ENCODE results near the gene HOXA5.

Gene HOXA5

DNA sequence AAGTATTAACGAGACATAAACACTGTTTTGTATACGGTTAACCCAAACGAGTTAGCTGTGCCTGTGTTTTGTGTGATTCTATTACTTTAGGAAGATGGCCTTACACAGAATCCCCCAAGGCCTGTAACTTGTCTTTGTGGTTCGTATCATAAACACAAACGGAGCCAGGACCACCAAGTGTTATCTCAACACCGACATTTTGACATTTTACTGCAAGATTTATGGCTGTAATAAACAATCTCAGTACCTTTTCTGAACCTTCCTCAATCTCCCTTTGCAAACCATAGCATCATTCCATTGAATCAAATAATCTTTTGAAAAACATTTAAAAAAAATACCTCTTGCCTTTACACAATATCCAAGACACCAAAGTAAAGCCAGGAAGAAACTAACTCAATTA is 10.5 kb downstream of the HOXA5 start:
- no peak for DNase-seq (ENCODE audit: low spot score)

DNA sequence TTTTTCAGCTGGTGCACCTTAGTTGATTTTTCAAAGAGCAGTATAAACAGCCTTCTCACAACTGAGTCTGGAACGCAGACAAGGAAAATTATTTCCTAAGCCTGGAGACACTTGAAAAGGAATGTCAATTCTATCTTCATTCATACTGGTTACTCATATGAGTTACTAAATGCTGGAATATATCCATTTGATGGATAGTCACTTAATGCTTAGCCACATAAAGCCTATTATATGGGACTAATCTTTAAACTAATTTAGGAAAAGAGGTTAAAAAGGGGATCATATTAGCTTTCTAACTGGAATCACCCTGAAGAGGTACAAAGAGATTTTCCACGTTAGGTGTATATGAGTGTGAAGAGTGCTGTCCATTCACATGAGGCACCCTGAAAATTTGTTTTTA is 11.3 kb downstream of the HOXA5 start:
- no peak for DNase-seq (ENCODE audit: low spot score)

DNA sequence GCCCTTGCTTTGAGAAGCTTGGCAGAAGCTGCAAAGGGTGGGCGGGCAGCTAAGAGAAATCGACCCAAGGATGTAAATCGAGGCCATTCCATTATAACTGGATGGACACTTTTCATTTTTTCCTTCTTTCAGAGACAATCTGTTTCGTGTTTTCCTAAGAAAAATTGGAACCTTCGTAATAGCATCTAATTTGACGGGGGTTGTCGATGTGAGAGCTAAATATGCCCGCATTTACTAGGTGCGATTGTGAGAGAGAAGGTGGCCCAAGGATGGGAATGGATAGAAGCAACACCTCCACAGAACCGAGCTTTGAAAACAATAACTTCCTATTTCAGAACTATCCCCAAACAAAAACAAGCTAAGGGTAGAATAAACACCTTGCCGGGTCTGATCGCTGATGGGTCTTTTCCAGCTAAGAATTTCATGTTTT is 12.1 kb downstream of the HOXA5 start:
- no peak for DNase-seq (ENCODE audit: low spot score)

DNA sequence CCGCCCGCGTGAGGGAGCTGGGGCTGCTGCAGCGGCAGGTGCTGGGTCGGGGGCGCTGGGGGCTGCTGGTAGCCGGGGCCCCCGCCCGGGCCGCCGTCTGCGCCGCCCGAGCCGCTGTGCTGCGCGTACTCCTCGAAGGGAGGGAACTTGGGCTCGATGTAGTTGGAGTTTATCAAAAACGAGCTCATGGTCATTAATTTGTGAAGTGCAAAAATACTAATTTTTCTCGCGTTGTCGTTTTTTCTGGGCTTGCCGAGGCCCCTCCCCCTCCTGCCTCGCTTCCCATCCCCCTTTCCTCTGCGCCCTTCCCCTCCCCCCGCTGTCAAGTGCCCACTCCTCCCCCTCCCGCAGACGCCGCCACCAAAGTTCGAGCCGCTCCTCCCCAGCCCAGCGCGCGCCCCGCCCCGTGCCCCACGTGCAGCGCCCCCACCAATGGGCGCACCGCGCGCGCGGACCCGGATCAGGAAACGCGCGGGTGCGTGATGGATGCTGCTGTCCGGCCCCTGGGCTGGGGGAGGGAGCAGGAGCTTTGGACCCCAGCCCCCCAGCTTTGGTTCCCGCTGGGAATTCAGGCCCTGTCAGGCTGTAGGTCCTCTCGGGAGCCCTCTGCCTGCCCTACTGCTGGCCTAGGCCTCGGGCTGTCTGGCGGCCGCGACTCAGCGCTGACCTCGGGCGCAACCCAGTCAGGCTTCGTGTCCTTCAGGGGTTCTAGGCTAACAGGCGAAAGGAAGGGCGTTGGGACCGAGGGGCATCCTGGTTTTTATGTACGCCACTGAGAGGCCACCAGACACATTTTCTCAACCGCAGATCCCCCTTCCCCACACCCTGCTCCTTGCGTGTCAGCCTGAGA is 12.7 kb downstream of the HOXA5 start, which contains the start of gene HOXA4:
Gene HOXA4 (minus strand): TSS at position 218 of the 850 bp plus-strand sequence. CDS start 24 bp downstream, at position 194.
- DNase-seq (ENCODE audit: low spot score): peak; percentile 18

DNA sequence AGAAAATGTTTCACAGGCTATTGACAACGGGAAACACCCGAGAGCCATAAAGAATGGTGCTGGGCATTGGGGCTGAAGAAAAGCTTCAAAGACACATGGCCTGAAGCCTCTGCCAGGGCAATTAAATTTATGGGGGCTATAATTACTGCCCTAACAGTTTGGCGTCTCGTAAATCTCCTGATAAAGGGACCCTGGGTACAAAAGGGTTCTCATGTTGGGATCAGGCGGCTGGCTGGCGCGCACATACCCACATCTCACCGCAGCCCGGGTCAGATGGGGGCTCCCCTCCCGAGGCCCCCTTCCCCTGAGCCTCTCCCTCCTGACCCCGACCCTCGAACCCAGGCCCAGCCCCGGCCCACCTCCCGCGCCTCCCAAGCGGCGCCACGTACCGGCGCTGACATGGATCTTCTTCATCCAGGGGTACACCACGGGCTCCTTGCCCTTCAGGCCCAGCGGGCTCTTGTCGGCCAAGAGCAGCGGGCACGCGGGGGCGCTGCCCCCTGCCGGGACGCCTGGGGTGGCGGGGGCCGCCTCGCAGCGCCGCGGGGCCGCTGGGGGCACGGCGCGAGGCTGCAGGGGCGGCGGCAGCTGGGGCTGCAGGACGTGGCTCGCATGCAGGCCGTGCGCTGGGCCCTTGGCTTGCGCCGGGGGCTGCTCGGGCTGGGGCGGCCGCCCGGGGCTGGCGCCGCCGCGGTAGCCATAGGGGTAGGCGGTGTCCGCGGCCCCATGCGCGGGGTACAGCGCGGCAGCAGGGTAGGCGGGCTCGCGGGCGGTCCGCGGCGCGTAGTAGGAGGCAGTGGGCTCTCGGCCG is 13.5 kb downstream of the HOXA5 start:
- DNase-seq (ENCODE audit: low spot score): no peak

DNA sequence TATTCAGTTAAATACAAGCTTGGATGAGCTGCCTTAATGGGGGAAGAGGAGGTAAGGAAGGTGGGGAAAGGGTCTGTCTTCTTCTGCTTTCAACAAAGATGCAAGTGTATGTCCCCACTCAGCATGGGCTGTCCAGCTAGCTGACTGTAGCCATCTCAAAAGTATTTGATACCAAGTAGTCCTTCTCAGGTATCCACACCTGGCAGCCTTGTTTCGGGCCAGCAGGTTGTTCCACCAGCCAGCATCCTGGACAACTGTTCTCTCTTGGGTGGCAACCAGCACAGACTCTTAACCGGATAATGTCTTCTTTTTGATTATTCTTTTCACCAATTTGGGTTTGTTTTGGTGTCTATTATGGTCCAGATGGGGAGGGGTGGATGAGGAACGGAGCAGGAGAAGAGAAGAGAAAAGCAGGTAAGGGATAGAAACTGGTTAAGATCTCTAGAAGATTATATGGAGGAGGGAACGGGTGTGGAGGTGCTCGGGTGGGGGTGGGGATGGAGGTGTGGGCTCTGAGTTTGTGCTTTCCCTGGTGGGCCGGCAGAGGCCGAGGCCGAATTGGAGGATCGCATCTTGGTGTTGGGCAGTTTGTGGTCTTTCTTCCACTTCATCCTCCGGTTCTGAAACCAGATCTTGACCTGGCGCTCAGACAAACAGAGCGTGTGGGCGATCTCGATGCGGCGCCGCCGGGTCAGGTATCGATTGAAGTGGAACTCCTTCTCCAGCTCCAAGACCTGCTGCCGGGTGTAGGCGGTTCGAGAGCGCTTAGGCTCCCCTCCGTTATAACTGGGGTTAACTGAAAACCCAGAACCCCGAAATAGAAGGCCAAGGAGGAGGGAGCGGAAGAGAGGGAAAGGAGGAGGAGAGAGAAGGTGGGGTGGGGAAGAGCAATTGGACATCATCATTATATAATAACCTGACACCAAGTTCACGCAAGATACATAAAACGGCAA is 14.4 kb downstream of the HOXA5 start:
- no peak for DNase-seq (ENCODE audit: low spot score)

DNA sequence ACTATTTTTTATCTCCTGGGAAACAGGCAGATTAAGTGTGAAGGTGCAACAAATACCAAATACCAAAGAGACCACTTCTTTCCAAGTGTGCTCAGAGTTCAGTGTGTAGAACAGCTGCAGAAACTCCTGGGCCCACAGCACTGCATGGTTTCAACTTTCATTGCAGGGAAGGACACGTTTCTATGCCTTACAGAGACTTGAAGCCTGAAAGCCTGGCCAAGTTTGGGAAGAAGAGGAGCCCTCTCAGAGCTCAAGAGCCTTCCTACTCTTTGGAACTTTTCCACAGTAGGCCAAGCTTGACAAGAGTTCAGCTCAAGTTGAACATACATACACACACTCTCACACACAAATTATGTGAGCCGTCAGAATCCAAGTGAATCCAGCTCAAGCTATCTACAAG is 15.4 kb downstream of the HOXA5 start:
- no peak for DNase-seq (ENCODE audit: low spot score)

DNA sequence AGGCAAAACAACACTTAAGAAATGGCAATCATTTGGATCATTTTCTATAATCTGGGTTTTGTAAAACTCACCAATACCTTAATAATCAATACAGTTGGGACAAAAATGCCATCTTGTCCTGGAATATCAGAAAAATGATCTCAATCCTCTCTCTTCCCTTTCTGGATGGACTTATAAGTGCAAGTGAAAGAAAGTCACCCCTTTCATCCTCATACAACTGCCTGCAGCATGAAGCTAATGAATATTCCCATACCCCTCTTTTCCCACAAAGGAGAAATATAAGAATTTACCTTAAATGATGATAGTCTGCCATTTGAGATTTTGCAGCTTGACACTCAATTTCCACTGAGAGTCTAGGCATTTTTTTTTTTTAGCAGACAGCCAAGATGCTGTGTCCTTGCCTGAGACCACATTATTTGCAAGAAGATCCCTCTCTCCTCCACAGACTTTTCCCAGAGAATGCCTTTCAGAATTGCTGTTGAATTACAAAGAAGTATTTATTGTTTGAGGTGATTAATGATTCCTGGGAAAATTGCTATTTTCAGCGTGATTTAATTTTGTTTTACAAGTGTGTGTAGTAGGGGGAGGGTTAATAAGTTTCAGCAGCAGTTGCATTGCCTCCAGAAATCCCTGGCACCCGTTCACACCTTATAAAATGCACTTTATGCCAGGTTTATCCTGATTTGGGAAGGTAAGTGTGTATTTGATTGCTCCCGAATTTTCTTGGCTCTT is 16.7 kb downstream of the HOXA5 start:
- DNase-seq (ENCODE audit: low spot score): no peak

DNA sequence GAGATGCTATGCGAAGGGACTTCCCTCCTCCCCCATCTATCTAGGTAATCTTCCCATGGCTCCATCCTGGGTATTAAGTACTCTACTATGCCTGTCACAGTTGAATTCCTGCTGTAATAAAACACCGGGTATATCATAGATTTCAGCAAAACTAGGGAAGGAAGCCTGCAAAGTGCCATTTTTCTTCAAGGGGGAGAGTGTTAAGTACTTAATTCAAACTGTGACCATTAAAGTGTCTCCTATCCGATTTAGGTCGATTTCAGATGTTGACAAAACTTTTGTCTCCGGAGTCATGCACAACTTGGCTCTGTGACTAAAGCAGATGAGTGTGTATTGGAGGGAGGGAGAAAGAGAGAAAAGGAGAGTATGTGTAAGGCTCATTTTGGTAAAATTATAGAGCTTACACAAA is 17.5 kb downstream of the HOXA5 start:
- no peak for DNase-seq (ENCODE audit: low spot score)

DNA sequence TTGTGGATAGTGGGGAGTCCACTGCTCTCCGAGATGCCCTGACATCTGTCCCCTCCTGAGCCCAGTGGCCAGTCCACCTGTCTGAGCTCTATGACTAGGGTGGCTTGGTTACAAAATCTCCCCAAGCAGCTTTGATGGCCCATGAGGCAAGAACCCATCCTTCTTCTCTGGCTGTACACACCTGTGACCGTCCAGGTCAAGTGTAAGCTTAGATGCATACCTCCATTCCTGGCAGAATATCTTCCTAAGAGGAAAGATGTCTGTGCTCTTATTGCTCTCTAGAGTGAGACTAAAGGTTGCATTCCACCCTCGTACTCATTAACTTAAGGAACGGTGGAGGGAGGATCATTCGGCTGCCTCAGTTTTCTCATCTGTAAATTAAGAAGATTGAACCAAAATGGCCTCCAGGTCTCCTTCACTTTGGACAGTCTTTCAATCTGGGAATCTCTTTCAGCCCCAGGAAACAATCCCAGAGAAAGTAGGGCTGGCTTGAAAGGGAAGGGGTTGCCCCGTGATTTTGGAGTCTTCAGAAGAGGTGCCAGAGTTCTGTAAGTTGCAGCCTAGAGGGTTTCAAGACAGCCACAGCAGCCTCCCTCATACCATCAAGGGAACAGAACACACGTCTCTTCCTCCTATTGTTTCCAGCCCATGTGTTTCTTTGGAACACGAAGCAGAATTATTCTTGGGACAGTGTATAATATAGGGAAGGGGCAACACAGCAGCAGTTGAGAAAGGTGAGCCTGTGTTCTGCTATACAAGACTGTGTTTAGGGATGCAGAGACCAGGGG is 18.4 kb downstream of the HOXA5 start:
- no peak for DNase-seq (ENCODE audit: low spot score)

DNA sequence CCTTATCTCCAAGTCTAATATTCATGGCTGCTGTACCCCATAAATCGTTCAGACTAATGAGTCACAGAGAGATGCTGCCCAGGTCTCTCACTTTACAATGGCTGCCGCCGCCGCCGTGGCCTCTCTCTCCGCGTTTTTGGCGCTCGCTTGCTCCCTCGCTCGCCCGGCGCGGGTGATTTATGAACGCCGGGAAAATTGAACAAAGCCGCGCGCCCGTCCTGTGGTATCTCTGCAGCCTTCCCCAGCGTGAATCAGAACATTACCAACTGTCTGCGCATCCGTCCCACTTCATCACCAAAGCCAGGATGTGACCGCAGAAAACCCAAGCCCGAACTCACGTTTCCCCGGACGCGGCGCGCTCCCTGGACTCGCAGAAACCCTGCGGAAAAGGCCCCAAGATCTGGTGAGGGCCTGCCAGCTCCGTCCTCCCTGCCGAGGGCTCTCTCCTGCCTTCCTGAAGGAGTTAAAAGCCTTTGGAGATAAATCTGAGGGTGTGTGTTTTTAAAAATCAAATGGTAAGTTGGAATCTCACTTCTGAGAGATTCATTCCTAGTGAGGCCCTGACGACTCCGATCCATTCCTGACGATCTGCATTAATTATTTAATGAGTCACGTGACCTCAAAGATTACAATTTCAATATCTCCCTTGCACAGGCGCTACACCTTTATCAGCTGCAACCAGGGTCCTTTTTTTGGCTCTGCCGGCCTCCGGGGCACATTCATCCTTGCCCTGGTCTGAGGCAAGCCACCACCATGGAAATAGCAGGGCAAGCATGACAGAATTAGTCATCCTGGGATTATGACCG is 19.2 kb downstream of the HOXA5 start:
- no peak for DNase-seq (ENCODE audit: low spot score)

DNA sequence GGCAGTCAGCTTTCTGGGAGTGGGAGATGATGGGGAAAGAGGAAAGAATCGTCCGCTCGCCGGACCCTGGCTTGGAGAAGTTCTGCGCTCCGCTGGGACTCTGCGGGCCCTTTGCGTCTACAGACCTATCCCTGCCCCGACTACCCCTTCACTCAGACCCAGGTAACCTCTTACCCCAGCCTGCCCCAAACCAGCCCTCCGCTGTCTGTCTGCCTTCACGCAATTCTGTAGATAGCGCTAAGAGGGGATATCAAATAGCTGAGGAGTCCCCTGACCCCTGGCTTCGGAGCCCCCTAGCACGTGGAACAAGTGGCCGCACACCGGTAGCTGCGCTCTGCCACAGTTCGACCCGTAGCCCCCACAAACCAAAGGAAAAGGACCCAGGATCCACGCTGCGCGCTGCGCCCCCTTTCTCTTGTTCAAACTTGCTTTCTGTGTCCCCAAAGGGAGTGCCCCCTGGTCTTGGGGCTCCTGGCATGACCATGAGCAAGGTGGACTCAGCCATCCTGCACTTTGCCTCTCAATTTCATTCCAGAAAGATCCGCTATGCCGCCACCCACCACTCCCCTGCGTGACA is 19.9 kb downstream of the HOXA5 start:
- DNase-seq (ENCODE audit: low spot score): no peak

DNA sequence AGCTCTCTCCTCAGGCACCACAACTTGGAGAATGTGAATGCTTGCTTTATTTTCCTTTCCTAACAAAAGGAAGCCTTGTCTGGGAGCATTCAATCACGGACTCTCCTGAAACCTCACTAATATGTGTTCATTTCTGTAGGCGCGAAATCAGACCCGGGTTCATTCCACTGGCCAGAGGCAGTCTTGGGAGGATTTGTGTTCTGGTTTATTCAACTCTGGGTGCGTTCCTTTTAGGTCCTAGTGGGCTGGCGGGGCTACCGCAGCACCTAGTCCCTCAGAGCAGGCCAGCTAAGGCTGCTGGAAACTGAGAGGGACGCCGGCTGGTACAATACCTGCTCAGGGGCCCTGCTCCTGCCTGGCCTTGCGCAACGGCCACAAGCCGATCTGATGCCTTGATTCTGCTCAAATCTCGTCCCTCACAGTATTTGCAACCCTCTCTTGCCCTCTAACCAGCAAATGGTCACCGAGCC is 20.4 kb downstream of the HOXA5 start:
- DNase-seq (ENCODE audit: low spot score): no peak

DNA sequence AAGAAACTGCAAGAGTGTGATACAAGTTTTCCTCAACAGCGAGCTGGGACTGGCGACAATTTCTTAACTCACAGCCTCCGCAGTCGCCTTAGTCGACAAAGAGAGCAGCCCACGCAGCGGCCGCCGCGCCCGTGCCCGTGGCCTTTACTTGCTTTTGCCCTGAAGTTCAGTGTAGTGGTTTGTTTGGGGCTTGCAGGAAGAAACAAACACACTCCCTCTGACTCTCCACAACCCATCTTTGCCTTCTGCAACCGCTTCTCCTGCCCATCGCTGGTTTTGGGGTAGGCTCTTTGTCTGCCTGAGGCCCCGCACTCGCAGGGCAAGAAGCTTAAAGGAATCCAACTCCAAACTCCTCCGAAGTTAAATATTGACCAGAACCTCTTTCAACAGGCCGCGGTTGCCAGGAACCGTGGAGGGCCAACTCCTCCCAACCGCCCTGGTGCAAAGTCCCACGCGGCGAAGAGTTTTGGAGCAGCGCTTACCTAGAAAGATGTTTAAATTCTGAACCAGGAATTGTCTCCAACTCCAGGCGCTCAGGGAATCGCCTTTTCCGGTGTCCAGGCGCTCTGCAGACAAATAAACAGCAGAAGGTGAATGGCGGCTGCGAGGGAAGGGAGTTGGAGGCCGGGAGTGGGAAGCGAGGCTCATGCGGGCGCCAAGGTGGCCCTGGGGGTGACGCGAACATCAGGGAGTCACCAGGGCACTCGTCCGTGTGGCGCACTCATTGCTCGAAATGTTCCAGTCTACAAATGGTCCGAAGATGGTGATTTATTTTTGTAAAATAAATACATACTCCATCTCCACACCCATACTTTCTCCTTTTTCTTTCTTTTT is 21.2 kb downstream of the HOXA5 start:
- no peak for DNase-seq (ENCODE audit: low spot score)

DNA sequence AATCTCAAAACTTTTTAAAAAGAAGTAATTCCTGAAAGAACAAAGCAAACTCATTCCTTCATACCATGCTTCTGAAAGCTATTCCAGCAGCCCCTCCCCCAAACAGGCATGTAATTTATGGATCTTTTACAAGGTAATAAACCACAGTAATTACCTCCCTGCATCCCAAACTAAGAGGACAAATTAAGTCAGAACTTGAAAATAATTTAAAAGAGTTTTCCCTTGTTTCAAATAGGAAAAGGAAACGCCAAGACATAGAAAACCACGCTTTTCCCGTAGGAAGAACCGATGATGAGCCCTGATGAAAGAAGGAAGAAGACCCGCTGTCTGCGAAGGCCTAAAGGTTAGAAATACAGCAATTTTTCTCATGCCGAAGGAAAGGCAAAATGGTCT is 21.8 kb downstream of the HOXA5 start:
- DNase-seq (ENCODE audit: low spot score): no peak

DNA sequence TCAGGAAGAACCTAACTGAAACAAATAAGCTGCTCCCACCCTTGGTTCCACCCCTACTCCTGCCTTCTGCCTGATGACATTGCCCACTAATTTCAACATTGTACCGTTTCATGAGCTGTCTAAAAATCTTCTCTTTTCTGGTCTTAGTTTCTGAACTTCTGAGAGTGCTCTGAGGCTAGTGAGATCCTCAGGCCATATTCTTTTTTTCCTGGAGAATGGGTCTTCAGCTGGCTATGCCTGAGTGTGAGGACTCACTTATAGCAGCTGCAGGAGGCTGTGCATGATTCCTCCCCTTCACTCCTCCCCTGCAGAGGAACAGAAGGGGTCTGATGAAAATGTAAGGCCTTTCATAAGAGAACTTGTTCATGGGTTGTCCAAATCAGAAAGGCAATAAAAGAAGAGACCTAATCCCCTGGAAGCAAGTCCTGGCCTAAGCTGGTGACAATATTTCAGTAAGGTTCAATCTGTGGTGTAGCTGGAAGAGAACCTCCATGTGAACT is 24.0 kb downstream of the HOXA5 start:
- no peak for DNase-seq (ENCODE audit: low spot score)

DNA sequence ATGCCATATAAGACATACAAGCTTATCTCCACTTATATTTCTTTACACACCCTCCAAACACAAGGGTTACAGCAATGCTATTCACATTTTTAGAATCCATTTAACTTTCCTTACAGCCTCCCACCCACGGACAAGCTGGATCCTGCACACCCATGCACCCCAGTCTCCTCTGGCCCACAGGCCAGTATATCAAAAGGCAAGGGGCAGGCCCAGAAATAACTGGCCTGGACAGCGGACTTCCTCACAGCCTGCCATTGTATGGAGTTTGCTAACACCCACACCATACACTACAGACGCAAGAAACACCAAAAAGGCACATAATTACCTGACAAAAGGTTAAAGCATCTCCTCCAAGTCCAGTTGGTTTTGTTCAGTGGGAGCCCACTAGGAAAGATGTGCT is 24.9 kb downstream of the HOXA5 start:
- DNase-seq (ENCODE audit: low spot score): no peak

DNA sequence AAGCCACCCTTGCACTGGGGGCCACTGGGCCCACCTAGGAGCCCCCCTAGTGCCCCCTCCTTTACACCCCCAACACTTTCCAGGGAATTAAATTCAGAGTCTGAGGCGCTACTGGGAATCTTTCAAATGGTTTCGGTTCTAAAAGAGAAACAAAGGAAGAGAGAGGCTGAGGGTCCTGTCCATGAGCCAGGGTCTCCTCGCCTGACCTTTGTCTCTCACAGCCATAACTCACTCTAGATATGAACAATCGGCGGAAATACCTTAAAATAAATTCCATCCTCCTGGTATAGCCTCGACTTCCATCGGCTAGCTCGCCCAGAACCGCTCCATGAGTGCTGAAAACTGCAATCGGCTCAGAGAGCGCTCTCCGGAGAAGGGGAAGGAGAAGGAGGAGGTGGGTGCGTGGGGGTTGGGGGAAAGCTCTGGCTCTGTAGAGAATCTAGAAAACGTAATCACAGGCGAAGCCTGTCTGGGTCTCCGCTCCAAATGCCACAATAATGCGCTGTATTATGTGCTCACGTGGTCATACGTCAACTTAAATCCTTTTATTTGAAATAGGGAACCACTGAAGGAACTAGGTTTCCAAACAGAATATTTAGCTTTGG is 25.5 kb downstream of the HOXA5 start:
- DNase-seq (ENCODE audit: low spot score): no peak
